Hematopoietic multipotent progenitor cell treated with erythropoietin and hydrocortisone succinate and interleukin-3 and kit ligand, for 6 days (in vitro differentiated cells): ENCODE measurements around the gene VEGFC.

ENCODE experiments used
- DNase-seq: peaks from one replicate; pipeline ENCODE4 v3.0.0-alpha.2; 2015

VEGFC gene

DNA sequence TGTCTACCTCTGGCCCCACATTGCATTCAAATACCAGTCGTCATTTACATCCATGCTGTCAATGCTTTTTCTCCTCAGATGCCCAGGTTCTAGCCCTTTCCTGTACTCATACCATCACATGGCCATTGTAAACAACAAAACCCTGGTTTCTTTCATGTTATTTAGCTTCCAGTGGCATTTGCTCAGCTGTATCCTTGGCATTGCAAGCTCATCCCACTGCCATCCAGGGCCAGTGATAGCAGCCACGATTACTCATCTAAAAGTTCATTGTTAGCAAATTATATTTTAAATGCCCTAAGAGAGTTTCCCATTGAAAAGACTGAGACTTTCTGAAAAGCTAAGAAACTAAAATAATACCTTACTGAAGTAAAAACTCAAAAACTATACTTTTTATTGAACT lies 34.0 kb downstream of the VEGFC start:
- DNase-seq, result no peak

GRCh38 chr4:176758323-176758722 lies 34.4 kb downstream of the VEGFC start:
- no peak for DNase-seq

- no peak for DNase-seq
Measured at GRCh38 chr4:176755613-176756012, 37.1 kb downstream of the VEGFC start.

- DNase-seq, result no peak
Measured at GRCh38 chr4:176755001-176755400, 37.7 kb downstream of the VEGFC start.

GRCh38 chr4:176753049-176753448 lies 39.7 kb downstream of the VEGFC start:
- DNase-seq, result no peak

- DNase-seq, result no peak
Measured at GRCh38 chr4:176752191-176752749, 40.5 kb downstream of the VEGFC start.

- DNase-seq, result no peak
Measured at GRCh38 chr4:176751061-176751460, 41.7 kb downstream of the VEGFC start.

GRCh38 chr4:176746846-176747245 lies 45.9 kb downstream of the VEGFC start:
- no peak for DNase-seq

GRCh38 chr4:176745902-176746301 lies 46.8 kb downstream of the VEGFC start:
- DNase-seq, result no peak

- no peak for DNase-seq
Measured at GRCh38 chr4:176744091-176744490, 48.6 kb downstream of the VEGFC start.

- no peak for DNase-seq
Measured at GRCh38 chr4:176742211-176742610, 50.5 kb downstream of the VEGFC start.

DNA sequence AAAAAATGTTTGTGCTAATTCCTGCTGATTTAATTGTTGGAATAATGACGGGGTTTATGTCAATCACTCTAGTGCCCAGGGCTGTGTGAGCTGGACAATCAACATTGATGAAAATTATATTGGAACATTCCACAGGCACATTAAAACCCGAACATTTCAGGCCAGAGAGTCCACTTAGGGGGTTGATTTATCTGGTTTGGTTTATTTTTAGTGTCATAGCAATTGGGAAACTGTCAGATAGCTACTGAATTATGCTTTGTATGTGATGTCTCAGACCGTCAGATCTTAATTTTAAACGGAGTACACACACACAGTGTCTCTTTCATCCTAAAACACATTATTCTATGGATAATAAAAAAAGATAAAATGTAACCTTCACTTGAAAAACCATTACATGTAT lies 51.5 kb downstream of the VEGFC start:
- DNase-seq, result no peak

DNA sequence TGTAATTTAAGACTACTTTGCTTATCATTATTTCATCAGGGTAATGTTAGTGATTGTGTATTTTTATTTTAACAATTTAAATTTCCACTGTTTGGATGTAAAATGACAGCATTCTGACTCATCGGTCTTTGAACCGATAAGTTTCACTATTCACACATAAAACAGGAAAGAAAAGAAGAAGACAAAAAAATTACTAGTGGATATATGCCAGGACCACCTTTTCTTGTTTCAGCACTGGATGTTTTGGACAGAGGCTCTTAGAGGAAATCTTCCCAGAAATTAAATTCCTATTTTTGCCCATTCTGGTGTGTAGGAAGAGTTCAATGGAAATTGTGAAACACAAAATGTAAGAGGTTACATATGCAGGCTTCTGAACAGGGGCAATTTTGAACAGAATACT lies 57.4 kb downstream of the VEGFC start:
- no peak for DNase-seq

GRCh38 chr4:176734461-176734860 lies 58.3 kb downstream of the VEGFC start:
- no peak for DNase-seq

GRCh38 chr4:176729489-176729888 lies 63.2 kb downstream of the VEGFC start:
- no peak for DNase-seq

DNA sequence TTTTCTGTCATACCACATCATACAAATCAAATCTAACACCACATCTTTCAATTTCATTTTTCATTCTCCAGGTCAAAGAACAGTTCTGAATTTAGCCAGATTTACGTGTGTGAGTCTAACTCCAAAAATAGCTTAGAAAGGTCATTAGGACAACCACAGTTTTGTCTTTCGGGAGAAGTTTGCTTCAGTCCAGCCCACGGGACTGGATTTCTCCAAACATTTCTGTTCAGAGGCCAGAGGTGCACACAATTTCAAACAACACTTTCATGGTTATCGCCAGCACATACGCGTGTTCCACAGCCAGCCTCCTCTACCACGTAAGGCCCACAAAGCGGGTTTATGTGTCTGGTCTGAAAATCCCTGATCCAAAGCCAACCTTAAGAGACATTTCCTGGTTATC lies 65.9 kb downstream of the VEGFC start:
- DNase-seq, result no peak

- no peak for DNase-seq
Measured at GRCh38 chr4:176721459-176721858, 71.3 kb downstream of the VEGFC start.

DNA sequence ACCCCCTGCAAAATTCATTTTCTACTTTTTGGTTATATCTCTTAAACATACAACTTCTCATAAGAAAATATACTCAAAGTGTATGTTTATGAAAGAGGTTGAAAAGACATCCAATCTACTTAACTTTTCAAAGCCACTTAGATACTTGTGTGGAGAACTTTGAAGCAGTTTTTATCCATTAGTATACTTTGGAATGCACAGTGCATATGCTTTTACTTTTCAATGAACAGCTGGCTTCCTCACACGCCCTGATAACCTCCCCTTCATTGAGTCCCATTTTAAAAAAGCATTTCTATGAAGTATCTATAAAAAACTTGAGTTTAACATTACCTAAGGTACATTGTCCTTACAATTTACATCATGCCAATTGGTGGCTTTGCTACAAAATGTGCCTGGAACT lies 73.8 kb downstream of the VEGFC start:
- no peak for DNase-seq

DNA sequence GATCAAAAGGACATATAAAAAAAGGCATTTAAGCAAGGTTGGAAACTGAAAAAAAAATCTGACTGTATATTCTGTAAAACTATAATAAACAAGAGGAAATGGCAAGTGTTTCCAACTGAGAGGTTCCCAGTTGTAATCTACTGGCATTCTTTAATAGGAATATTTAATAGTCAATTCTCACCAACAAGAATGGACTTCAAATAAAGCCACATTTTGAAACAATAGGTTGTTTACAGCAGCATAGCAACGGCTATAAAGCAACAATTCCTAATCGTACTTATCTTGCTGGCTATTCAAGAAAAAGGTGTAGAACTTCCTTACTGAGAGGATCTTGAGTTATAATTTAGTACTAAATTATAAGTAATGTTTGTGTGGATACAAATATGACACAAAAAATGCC lies 75.5 kb downstream of the VEGFC start:
- DNase-seq, result no peak

DNA sequence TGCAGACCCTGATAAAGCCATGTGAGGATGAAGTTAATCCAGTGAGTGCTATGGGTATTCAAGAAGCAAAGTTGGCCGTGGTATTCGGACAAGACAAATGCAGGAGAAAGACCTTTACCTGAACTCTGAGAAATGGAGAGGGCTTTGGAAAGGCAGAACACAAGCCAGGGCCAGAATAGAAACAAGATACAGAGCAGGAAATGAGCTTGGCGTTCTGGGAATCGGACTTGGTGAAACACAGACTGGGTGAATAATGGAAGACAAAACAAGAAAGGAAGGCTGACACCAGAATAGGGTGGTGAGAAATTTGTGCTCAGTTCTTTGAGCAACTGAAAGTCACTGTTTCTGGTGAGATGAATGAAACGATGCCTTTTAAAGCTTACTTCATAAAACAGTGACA lies 83.3 kb downstream of the VEGFC start:
- DNase-seq, result no peak

GRCh38 chr4:176708771-176709311 lies 83.9 kb downstream of the VEGFC start:
- no peak for DNase-seq

DNA sequence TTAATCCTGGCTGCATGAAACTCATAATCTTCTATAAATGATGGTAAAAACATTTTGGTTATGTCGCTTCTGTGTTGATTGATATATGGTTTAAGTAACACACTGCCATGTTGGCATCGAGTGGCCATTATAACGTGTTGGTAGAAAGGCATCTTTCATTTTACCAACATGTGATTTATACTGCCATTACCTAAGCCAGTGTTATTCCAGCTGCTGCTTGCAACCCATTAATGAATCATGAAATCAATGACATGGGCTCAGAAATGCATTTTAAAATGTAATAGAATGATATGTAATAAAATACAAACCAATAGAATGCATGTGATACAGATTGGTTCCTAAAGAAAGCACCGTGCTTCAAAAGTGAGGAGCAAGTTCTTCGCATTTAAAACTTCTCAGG lies 102.0 kb downstream of the VEGFC start:
- DNase-seq, result no peak

DNA sequence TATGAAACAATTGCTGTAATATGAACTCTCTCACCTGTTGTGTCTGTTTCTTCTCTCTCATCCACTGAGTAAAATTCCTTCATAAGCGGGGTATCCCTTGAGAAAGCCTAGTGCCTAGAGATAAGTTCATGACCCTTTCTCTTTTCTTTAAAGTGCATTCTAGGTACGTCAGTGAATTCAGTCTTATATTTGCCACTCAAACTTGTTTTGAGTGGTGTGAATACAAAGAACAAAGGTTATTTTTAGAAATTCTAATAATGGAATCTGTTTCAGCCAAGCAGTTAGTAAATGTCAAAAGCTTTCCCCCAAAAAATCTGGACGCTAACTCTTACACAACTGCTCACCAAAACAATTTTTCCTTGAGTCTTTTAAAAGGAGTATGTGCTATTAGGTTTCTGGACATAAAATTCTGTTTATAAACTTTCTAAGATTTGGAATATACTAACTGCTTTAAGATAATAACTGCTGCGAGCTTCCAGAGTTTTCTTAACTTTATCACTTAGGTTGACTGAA lies 112.0 kb downstream of the VEGFC start:
- no peak for DNase-seq

GRCh38 chr4:176676901-176677300 lies 115.8 kb downstream of the VEGFC start:
- no peak for DNase-seq

DNA sequence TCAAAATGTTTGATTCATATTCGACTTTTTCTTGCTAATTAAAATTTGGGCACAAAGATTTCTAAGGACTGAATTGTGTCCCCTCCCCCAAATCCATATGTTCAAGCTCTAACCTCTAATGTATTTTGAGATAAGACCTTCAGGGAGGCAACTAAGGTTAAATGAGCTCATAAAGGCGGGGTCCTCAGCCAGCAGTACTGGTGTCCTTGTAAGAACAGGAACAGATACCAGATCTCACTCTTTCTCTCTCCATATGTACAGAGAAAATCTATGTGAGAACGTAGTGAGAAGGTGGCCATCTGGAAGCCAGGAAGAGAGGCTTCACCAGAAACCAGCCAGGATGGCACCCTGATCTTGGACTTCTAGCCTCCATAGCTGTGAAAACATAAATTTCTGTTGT lies 116.9 kb downstream of the VEGFC start:
- DNase-seq, result no peak
